Stimulated activated CD8-positive, alpha-beta memory T cell treated with anti-CD3 and anti-CD28 coated beads, Interleukin-4, amount 100 ng/mL, for 48 hours (primary cell): ENCODE measurements around the gene SCRT2.

Experiments
- DNase-seq: peaks from one replicate; pipeline ENCODE4 v3.0.0-alpha.2; 2020

Gene SCRT2

DNA sequence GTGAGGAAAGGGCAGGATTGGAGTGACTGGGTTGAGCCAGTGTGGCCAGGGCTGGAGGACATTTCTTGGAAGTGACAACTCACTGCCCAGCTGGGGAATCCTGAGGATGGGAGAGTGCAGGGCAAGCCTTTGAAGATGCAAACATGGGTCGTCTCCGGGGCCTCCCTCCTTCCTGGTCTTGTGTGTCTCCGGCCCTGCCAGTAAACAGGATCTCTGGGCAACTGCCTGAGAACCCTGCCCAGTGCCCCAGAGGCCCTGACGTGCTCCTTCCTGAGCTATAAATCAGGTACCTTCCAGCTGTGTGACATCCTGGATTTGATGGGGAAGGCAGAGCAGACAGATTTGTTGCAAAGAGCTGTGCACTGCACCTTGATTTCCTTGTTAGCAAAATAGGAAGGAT lies 52.6 kb downstream of the SCRT2 start:
- no peak for DNase-seq

GRCh38 chr20:622161-622560 lies 53.4 kb downstream of the SCRT2 start:
- DNase-seq, result no peak

DNA sequence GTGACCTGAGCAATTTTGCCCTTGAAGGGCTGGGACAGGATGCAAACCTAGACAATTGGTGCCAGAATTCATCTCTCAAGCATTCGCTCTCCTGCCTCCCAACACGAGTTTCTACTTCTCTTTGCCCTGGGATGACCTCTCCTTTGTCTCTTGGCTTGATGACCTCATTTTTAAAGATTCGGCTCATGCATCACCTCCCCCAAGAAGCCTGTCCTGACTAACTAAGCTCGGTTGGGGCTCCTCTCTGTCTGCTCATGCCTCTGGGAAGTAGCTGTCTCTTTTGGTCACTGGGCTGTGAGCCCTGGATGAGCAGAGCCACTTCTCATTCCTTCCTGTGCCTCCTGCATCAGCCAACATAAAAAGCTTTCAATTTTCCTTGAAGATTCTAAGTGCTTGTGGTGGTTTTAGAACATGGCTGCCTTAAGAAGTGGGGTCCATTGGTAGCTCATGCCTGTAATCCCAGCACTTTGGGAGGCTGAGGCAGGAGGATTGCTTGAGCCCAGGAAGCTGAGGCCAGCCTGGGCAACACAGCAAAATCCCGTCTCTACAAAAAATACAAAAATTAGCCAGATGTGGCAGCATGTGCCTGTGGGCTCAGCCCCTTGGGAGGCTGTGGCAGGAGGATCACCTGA lies 54.4 kb downstream of the SCRT2 start:
- DNase-seq, result no peak

DNA sequence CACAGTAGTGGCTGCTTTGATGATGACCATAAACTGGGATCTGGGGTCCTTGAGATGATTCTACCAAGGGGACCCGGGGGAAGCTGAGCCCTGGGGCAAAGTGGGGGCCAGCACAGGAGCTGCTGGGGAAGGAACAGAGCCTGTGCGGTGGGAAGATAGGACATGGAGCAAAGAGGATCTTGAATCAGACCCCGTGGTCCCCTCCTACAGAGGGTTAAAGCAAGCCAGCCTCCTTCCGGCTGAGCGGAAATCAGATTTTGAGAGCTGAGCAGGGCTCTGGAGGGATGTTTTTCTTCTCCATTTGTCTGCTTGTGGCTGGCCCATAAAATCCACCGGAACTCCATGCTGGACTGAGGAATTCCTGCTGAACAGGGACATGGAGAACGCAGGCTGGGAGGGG lies 55.4 kb downstream of the SCRT2 start:
- DNase-seq, result no peak

- no peak for DNase-seq
These were observed 56.6 kb downstream of the SCRT2 start for GRCh38 chr20:618980-619379.

GRCh38 chr20:617934-618690 lies 57.5 kb downstream of the SCRT2 start:
- no peak for DNase-seq

DNA sequence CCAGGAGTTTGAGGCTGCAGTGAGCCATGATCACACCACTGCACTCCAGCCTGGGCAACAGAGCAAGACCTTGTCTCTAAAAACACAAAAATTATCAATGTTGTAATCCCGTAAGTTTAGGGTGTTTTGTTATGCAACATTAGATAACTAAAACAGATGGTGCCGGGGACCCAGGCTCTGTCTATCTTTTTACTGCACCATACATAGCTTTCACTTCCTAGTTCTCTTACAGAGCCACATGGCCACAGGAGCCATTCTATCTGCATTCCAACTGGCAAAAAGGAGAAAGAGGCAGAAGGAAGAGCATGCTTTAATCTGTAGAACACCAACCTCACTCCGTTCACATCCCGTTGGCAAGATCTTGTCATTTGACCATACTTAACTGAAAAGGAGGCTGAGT lies 60.1 kb downstream of the SCRT2 start:
- DNase-seq, result no peak

DNA sequence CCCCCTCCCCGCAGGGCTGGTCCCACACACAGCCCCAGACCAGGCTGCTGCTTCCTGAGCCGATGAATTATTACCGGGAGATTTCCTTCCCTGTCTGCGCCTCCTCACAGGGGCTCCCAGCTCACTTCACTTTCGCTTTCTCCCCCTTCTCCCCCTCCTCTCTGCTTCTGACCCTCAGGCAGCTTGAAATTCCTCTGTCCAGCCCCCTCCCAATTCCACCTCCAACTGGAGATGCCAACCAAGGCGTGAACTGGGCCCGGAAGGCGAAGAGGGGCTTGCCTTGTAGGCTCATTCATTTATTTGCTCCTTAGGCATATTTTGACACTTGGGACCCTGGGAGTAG lies 63.8 kb downstream of the SCRT2 start:
- DNase-seq, result no peak
